AG09309 (cell line): ENCODE data around the gene THSD7A.

Experiments
- DNase-seq: peaks from one replicate; pipeline ENCODE4 v3.0.0-alpha.2; 2010; ENCODE audit warnings: low read depth
- H3K4me3 ChIP-seq: 2 replicates; pipeline ENCODE4 v1.5.1; 2011; ENCODE audit warnings: mild to moderate bottlenecking, low read depth, low read length, moderate library complexity; ENCODE audit not compliant: control insufficient read depth
- TF ChIP-seq, protein P1 (sequence below): IDR thresholded peaks from 2 replicates; pipeline ENCODE4 v1.5.1; 2011; ENCODE audit warnings: mild to moderate bottlenecking, low read depth, low read length, inconsistent platforms; ENCODE audit not compliant: insufficient read depth, control insufficient read depth; ENCODE audit errors: missing control alignments

The THSD7A gene

DNA sequence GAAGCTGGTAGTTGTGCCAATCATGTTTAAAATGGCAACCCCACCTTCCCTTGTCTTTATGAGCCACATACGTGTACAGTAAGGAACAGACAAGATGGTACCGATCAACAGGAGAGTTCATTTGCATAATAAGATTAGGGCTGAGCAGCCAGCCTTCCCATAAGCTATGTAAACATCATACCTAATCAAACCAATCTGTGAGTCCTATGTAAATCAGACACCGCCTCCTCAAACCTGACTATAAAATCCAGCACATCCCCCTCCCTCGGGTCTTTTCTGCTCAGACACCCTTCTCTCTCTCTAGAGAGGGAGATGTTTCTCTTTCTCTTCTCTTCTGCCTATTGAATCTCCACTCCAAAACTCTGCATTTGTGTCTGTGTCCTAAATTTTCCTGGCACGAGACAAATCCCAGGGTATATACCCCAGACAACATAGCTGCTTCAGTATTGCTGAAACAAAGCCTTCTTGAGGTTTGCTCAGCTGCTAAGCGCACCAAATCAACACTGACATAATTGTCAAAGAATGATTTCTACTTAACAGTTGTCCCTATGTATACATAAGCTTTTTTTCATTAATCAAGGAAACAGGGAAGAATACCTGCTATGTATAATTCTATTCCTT, 279.2 kb downstream of the THSD7A start:
- DNase-seq = no peak
- no peak overlapping the region for H3K4me3 ChIP-seq
- TF ChIP-seq, protein P1, sequence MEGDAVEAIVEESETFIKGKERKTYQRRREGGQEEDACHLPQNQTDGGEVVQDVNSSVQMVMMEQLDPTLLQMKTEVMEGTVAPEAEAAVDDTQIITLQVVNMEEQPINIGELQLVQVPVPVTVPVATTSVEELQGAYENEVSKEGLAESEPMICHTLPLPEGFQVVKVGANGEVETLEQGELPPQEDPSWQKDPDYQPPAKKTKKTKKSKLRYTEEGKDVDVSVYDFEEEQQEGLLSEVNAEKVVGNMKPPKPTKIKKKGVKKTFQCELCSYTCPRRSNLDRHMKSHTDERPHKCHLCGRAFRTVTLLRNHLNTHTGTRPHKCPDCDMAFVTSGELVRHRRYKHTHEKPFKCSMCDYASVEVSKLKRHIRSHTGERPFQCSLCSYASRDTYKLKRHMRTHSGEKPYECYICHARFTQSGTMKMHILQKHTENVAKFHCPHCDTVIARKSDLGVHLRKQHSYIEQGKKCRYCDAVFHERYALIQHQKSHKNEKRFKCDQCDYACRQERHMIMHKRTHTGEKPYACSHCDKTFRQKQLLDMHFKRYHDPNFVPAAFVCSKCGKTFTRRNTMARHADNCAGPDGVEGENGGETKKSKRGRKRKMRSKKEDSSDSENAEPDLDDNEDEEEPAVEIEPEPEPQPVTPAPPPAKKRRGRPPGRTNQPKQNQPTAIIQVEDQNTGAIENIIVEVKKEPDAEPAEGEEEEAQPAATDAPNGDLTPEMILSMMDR = no peak

DNA sequence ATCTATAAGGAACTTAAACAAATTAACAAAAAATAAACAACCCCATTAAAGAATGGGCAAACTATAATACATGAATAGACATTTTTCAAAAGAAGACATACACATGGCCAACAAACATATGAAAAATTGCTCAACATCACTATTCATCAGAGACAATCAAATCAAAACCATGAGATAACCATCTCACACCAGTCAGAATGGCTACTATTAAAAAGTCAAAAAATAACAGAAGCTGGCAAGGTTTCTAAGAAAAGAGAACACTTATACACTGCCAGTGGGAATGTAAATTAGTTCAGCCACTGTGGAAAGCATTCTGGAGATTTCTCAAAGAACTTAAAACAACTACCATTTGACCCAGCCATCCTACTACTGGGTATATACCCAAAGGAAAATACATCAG, 280.5 kb downstream of the THSD7A start:
- no peak for DNase-seq
- TF ChIP-seq, protein P1 = no peak
- no peak overlapping the region for H3K4me3 ChIP-seq

DNA sequence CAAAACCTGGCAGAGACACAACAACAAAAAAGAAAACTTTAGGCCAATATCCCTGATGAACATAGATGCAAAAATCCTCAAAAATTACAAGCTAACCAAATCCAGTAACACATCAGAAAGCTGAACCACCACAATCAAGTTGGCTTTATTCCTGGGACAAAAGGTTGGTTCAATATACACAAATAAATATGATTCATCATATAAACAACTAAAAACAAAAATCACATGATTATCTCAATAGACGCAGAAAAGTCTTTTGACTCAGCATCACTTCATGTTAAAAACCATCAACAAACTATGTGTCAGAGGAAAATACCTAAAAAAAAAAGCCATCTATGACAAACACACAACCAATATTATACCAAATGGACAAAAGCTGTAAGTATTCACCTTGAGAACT, 283.5 kb downstream of the THSD7A start:
- TF ChIP-seq, protein P1 = no peak
- no peak for DNase-seq

DNA sequence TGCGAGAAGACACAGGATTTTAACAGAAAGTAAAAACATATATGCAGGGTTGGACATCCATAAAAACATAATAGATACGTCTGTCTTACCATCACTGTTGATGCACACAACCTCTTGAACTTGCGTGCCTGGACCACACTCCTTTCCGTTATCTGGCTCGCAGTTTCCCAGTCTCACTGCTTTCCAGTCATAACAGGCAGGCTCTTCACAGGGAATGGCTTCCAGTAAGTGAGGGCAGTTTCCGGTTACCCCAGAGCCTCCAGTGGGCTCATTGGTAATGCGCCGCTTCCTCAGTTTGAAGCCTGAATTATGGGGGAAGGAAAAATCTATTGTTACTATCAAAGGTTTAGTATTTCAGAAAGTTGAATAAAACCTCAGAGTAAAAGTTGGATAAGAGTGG, 290.7 kb downstream of the THSD7A start:
- DNase-seq = no peak
- TF ChIP-seq, protein P1 = no peak
- no peak overlapping the region for H3K4me3 ChIP-seq

More for the DNA sequence above, 283.5 kb downstream of the THSD7A start:
- H3K4me3 ChIP-seq = no peak overlapping the region

DNA sequence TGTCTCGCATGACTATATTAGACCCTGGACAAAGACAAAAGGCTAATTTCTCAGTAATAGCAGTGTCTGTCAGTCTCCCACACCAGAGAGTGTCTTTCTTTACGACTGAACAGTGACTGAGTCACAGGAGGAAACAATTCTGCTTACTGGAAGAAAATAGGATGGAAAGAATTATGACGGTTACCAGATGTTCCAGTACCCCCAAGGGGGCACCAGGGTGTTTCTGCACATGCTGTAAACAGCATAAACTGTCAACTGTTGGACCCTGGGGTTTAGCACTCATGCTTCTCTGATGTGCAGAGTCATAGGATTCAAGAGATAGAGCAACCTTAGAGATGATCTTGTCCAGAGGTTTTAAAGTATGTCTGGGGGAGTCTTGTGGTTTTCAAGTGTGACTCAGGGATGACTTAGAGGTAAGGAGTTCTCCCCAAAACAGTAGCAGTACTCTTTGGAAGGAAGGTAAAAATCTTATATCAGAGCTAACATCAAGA, 291.7 kb downstream of the THSD7A start:
- DNase-seq = no peak
- TF ChIP-seq, protein P1 = no peak
- H3K4me3 ChIP-seq = no peak overlapping the region

DNA sequence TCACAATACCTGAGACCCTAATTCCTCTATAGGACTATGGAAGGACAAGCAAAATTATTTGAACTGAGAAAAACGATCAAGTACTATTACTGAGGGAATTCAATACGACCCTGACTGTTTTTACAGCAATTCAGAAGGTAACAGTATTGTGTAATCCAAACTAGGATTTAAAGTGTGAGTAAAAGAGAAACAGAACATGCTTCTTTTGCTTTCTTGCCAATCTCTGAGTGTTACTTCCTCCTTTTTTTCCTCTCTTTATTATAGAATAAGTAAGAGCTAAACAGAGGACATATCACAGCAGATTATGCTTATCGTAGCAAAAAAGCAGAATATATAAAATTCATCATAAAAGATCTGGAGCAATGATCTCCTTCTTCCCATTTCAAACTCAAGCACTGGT, 292.1 kb downstream of the THSD7A start:
- no peak for DNase-seq
- TF ChIP-seq, protein P1 = no peak
- no peak overlapping the region for H3K4me3 ChIP-seq

GRCh38 chr7:11538751-11539299, 293.2 kb downstream of the THSD7A start:
- TF ChIP-seq, protein P1 = no peak
- no peak overlapping the region for H3K4me3 ChIP-seq

More at GRCh38 chr7:11538751-11539299, 293.2 kb downstream of the THSD7A start:
- no peak for DNase-seq
